ENCODE data around the gene ARL14.

The ARL14 gene

GRCh38 chr3:160725338-160725737 lies 48.4 kb downstream of the ARL14 start:
- DNase-seq (ENCODE audit: low read depth): no peak
